Measurements from ENCODE around the gene ADGRA1.
A peak's percentile ranks its signal among the peaks of the same experiment; 100 is the strongest.

Gene ADGRA1

DNA sequence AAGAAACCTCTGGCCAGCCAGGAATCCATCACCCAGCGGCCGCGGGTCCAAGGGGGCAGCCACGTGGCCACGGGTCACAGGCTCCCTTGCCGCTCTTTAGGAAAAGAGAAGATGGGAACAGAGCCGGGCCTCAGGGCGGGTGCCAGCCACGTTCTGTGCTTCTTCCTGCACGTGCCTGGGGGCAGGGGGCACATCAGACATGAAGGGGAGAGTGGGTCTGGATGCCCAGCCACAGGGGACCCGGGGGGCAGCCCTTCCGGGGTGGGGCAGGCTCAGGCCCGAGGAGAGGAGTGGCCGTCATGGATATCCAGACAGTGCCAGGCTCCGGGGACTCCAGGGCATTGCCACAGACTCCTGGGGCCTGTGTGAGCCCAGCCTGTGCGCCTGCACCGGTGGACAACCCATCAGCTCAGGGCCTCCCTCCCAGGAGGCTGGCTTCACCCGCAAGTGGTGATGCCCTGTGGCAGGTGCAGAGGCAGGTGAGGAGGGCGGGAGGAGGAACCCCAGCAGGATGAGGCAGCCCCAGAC lies 31.0 kb upstream of the ADGRA1 start:
- peak; percentile 38 for DNase-seq

DNA sequence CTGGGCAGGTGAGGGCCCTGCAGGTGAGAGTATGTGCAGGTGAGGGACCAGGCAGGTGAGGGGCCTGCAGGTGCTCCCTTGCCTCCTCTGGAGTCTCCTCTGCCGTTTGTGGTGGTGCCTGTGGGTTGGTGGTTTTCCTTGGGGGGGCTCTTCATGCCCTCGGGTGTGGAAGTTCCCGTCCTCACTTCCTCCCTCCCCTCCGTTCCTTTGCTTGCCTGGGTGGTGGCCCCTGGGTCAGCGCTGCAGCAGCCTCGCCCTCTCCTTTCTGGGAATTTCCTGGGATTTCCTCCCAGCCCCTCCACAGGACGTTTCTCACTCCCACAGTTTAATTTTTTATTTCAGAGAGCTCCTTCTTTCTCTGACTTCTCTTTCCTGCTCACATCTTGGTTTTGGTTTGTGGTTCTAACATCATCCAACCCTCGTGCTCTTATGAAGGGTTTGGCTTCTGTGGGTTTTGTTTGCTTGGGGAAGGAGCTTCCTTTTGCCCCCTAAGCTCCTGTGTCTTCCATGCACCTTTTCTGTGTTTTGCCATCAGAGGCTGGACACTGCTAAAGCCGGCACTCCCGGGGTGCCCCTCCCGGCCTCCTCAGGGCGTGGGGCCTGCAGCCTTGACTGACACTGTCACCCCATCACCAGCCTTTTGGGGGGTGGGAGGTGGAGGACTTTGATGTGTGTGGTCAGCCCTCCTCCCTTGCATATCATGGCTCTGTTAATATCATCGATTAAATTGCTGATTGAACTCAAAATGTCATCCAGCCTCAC lies 29.2 kb upstream of the ADGRA1 start:
- DNase-seq, result no peak

DNA sequence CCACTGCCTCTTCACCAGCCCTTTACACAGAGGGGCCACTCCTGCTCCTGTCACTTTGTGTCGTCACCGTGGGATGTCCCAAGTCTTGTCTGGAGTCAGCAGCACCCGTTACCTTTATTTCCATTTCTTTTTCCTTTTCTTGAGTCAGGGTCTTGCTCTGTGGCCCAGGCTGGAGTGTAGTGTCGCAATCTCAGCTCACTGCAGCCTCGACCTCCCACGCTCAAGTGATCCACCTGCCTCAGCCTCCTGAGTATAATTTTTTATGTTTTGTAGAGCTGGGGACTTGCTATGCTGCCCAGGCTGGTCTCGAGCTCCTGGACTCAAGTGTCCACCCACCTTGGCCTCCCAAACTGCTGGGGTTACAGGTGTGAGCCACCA lies 28.6 kb upstream of the ADGRA1 start:
- no peak for DNase-seq

DNA sequence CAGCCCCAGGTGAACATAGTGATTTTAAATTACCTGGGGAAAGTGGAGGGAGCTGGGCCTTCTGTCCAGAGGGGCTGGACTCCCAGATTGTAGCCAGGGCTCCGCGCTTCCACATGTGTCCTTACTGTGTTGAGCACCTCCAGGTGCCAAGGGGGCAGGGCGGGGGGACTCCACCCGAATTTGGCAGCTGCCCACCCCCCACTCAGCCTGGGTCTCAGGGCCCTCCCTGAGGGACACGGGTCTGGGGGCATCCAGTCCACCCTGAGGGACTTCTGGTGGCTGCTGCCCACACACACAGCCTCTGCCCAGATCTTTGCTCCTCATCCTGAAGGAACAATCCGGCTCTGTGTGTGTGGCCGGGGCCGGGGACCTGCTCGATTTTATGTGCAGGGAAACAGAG lies 28.2 kb upstream of the ADGRA1 start:
- DNase-seq, result no peak

DNA sequence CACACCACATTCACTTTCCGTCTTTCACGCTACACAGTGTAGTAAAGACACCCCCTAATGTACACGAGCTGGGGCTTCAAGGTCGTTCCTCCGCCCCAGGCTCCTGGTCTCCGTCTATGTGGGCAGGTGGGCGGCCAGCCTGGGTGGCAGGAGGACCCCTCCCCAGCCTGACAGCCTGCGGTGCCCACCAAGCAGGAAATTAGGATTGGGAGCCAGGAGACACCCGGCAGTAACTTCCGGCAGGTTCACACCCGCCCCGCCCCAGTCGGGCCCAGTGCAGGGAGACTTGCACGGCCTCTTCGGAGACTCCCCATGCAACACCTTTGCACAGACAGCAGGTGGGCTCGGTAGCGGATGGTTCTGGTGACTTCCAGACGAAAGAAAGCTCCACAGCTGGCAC lies 27.7 kb upstream of the ADGRA1 start:
- DNase-seq, result no peak

DNA sequence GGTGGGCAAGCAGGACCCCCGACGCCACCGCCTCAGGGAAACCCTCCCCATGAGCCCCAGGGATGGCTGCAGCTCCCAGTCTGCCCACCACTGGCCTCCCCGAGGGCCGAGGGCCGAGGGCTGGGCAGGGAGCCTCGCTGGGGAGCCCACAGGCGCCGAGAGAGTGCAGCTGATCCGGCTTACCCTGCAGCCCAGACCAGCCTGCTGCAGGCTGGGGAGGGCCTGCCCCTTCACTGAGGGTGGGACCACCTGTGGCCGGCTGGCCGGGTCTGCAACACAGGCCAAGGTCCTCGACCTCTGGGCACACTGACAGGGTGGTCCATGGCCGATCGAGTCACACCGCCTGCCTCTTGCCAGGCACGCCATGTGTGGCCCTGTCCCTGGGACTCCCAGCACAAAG lies 27.3 kb upstream of the ADGRA1 start:
- DNase-seq, result no peak

DNA sequence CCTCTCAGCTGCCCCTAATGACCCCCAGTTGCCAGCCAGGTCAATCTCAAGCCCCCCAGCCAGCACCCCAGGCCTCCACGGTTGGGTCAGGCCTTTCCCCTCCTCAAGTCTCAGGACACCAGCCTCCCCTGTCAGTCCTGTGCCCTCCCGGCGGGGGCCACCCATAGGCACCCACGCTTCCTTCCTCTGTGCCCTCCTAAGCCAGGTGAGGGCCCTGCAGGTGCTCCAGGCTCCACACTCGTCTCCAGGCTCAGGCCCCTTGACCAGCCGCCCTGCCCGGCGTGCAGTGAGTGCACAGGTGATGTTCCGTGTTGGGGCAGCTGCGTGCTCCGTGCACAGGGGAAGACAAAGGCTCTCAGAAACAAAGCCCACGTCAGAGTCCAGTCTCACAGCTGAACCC lies 26.8 kb upstream of the ADGRA1 start:
- no peak for DNase-seq

DNA sequence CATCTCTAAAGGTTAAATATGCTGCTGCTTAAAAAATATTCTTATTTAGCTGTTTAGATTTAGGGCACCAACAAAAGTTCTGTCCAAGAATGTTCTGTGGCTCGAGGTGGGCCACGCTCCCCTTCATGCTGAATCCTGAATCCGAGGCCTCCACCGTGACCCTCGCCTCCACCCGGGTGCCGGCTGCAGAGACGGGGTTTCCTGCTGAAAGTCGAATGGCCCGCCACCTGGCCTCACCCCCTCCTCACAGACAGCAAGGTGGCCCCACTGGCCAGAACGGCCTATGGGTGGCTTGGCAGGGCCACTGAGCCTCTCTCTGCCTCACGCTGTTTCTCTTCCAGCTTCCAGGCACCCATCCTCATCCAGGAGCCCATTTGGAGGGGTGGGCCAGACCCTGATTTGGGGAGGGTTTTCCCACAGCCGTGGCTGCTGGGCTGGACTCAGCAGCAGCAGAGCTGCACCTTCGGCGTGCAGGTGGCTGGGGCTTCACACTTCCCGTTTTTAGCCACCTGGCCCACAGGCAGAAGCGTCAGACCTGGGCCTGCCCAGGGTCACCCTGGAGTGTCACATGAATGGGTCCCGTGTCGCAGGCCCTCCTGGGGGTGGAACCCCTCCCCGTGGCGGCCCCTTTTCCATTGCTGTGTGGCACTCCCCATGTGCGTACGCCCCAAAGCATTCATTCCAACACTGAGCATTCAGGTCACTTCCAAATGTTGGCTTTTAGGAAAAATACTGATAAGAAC lies 26.3 kb upstream of the ADGRA1 start:
- DNase-seq, result no peak

DNA sequence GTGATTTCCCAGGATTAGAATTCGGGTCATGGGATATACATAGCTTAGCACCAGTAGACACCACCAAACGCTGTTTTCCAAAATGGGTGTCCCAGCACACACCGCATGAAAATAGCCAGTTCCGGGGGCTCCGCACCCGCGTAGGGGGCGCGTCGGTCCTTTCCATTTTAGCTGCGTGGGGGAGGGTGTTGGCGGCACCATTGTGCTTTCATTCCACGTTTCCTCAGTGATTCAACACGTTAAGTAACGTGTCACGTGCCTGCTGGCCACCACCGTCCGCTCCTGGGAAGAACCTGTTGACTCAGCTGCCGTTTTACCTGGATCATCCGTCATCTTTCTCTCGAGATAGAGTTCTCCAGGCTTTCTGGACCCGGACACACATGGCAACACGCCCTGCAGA lies 25.6 kb upstream of the ADGRA1 start:
- DNase-seq, result peak; percentile 59

DNA sequence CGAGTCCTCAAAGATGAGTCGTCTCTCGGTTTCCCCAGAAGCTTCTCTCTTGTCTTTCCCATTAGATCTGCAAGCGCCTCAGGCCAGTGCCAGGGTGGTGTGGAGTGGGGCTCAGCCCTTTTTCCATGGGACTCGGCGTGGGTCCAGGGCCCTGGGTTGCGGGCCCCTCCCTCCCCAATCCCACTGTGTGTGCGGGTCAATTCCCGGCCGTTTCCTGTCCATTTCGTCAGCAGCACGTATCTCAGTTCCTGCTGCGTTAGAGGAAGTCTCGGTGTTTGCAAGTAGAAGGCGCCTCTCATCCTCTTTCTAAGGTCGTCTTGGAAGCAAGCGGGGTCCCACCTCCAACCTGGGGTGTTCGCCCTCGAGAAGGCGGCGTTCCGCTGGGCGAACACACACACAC lies 25.1 kb upstream of the ADGRA1 start:
- peak; percentile 15 for DNase-seq

DNA sequence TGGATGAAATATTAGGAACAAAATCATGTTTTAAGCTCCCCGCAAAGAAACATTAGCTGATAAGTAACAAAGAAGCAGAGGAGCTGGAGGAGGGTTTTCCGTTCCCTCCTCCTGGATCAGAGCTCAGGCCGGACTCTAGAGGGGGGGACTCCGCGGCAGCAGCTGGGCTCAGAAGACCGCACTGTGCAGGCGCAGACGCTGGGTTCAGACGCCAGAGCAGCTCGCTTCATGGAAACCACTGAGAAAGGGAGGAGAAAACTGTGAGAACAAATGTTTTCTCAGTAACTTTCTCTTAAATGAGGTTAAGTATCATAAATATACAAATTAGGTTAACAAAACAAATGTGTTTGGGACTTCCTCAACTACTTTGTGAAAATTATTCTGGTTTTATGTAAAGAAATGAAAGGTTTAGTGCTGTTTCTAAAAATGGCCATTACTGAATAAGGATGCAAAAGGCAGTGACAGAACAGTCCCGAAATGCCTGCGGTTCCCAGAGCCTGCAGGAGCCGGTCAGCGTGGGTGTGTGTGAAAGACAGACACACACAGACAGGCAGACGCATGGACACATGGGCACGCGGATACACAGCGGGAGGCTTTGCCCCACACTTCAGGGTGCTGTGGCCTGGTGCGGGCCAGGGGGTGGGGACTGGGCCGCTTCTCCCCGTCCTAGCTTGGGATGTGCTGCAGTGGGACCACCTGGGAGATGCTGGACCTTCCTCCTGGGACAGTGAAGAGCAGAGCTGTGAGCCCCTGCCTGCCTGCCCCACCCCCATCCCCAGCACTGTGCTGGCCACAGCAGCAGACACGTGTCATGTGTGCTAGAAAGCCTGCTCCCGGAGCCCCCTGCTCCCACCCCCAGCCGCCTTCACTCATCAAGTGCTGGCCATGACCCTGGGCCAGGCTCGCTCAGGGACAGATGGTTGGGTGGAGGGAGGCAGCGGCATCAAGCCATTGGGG lies 20.3 kb upstream of the ADGRA1 start:
- no peak for DNase-seq

DNA sequence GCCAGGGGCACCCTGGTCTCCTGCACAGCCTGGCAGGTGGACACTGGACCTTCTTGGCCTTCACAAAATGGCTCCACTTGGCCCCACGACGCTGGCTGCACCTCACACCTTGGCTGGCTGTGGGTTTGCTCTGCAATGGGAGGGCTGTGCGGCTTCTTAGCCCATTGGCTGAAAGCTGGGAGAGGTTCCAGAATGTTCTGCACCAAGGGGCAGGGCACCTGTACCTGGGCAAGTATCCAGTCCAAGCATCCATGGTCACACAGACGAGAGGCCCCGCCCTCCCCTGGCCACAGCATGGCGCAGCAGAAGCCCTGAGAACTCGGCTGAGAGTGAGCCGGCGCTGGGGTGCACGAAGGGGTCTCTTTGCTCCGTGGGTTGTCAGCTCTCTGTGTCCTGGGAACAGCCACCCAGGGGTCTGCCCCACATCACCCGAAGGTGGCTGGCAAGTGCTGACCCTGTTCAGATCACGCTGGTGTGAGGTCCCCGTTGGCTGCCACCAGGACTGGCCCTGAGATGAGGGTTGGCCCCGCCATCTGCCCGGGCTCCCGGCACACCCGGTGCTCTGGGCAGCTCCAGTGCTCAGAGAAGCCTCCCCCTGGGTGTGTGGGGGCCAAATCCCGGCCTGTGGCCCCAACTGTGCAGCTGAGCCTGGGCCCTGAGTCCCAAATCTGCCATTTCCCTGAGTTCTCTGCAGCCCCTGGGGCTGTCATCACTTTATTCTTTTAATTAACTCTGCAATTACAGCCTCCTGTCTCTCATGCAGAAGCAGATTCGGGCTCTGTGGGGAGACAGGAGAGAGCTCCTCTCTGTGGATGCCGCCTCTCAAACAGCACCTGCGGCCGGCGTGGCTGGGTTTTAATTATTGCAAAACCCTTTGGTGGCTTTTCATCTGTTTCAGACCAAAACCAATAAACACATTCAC lies 19.4 kb upstream of the ADGRA1 start:
- DNase-seq, result no peak

DNA sequence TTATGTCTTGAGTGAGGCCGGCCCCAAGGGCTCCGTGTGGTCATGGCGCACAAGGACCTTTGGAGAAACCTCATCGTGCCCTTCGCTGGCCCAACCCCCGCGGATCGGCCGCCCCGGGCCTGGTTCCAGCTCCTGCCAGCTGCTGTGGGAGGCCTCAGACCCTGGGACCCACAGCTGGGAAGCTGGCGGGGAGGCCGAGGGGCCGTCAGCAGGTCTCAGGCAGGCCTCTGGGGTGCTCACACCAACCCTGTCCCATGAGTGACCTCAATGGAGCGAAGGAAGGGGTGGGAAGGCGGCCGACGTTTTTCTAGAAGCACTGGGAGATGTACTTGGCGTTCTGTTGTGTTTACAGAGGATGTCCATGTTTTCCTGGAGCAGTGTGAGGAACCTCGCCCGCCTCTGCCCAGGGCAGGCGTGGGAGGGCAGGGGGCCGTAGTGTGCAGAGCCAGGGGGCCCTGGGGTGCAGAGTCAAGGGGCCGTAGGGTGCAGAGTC lies 18.6 kb upstream of the ADGRA1 start:
- no peak for DNase-seq

DNA sequence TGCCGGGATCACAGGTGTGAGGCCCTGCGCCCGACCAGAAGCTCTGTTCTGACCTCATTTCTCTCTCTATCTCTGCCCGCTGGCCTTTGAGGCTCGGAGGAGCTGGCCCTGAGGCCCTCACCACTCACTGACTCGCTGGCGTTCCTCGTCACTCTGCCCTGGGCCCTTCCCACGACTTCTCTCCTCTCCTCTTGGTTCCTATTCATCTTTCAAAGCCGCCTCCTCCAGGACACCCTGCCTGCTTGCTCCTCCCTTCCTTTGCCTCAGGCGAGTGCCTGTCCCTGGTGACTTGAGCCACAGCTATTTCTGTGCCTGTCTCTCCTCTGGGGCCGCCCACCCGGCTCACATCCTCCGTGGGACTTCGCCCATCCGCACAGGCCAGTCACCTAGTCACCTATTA lies 17.3 kb upstream of the ADGRA1 start:
- no peak for DNase-seq

DNA sequence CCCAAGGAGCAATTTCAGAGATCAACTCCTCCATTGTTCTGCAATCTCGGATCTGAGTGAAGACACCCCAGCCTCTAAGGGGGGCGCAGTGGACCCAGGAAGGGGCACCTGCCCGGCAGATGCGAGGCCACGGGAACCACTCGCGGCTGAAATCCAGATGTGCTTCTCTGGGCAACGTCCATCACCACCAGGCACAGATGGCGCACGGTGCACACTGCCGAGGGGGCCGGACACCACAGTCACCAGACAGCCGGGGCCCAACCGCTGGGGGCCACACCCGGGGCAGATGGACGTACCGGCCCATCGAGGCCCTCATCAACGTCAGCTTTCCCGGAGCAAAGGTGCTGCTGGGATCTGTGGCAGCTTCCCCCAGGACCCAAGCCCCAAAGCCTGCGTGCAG lies 16.9 kb upstream of the ADGRA1 start:
- DNase-seq, result no peak

DNA sequence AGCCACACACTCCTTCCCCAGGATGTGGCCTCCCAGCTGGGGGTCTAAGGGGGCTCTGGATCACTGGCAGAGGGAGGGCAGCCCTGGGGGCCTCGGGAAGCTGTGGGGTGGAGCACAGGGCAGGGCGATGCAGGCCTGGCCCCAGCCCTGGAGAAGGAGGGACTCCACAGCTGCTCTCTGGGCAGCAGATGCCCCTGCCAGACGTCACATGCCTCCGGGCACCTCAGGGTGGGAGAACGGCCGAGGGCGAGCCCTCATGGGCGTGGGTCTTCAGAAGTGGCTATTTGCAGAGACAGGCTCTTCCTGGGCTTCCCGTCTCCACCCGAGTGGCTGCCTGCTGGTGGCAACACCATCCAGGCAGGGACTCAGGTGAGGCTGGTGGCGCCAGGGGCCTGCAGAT lies 16.0 kb upstream of the ADGRA1 start:
- no peak for DNase-seq

DNA sequence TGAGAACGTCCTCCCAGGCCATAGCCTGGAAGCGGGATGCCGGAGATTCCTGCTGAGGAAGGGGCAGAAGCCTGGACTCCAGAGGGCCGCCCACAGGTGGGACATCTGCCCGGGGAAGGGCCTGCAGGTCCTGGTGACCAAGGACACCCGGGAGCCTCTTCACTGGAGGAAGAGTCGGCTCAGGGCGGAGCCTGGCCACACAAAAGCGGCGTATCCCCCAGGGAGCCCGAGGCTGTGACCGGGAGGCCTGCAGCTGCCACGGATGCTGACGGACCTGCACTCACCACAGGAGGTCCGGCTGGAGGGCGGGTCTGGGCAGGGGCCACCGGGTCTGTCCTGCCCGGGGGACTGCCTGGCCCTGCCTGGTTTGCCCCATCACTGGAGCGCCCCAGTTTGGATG lies 15.5 kb upstream of the ADGRA1 start:
- DNase-seq, result peak; percentile 45

DNA sequence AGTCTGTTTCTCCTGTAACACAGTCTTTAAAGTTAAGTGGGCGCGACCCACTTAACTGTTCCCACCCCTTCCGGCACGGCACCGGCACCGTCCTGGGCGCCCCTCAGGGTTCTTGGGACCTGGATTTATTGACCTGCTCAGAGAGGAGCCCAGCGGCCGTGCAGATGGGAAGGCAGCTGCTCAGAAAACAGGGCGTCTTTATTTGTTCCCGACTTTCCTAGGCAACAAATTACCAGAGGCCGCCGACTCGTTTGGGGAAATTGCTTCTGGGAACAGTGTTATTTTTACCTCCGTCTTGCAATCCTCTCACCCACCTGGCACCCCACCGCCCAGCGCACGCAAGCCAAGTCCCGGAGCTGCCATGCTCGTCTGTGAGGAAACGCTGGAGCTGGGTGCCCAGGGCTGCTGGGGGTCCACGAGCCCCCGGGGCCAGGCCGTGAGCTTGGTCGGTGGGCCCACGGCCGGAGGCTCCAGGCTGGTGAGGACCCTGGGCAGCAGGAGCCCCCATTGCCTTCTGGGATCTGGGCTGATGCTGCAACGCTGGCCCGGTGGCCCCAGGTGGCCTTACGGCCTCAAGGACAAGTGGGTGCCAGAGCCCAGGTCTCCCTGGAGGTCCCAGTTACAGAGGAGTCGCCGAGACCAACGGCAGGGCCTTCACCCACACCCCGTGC lies 14.9 kb upstream of the ADGRA1 start:
- DNase-seq, result peak; percentile 21

DNA sequence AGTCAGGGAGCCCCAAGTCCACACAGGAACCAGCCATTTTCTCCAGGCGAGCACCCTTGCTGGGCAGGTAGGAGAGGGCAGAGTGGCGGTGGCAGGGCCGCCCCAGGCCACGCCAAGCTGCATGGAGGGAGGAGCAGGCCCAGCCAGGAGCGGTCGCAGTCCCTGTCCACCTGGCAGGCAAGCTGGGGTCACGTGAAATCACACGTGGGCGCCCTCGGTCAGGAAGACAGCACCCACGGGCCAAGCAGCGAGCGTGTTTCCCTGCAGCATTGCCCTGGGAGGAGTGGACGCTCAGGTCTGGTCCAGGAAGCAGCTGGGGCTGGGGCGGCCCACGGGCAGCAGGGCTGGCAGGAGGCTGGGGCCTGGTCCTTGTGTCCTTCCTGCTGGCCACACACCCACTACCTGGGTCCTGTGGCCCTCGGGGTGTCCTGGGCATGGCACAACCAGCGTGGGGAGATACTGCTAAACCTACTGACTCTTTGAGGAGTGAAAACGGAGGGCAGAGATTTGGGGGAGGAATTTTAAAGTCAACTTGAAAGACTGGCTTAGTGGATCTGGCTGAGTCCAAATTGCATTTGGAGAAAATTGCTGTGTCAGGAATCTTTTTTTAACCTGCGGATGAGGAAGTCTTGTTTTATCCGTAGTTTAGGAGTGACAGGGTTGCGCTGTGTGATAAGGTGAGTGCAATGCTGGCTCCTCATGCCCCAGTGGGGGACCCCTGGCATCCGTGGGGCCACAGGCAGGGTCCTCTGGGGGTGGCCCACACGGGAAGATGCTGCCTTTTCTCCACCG lies 12.2 kb upstream of the ADGRA1 start:
- no peak for DNase-seq

DNA sequence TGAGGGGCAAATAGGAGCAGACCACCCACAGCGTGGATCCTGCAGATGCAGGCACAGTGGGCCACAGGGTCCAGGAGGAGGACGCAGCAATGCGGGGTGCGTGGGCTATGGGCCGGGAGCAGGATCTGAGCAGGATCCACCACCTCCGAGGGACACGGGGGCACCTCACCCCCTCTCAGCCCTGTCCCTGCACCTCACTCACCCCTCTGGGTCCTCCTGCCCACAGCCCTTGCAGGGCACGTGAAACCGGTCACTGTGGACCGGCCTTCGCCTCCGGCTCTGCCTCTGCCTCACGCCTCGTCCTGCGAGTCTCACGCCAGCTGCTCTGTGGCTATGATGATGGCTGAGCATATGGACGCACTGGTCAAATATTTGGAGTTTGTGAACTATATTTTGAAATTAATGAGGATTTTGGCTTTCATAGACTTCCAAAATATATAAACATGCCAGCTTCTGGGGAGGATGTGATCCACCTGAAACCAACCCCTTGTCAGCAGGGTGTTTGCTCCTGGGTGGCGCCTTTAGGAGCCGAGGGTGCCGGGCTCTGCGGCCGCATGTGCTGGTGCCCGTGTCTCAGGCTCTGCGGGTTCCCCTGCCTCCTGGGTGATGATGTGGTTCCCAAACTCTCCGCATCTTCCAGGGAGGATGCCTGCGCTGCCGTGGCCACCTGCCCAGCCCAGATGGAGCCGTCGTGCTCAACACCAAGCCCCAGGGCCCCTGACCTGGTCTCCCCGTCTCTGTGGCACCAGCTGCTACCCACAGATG lies 11.3 kb upstream of the ADGRA1 start:
- no peak for DNase-seq
